LNCaP clone FGC (cell line): ENCODE measurements around the gene COLQ.

Source experiments
- DNase-seq: peaks from one replicate; pipeline ENCODE4 v3.0.0-alpha.2; 2011; ENCODE audit warnings: low read depth
- H3K4me3 ChIP-seq: 2 replicates; pipeline ENCODE4 v1.5.1; 2011; ENCODE audit warnings: mild to moderate bottlenecking, low read depth, low read length, control low read depth
- TF ChIP-seq, protein P1 (sequence below): IDR thresholded peaks from 2 replicates; pipeline ENCODE4 v1.5.1; 2012; ENCODE audit warnings: mild to moderate bottlenecking; ENCODE audit not compliant: control insufficient read depth, insufficient read depth; ENCODE audit errors: extremely low read depth

The COLQ gene

DNA sequence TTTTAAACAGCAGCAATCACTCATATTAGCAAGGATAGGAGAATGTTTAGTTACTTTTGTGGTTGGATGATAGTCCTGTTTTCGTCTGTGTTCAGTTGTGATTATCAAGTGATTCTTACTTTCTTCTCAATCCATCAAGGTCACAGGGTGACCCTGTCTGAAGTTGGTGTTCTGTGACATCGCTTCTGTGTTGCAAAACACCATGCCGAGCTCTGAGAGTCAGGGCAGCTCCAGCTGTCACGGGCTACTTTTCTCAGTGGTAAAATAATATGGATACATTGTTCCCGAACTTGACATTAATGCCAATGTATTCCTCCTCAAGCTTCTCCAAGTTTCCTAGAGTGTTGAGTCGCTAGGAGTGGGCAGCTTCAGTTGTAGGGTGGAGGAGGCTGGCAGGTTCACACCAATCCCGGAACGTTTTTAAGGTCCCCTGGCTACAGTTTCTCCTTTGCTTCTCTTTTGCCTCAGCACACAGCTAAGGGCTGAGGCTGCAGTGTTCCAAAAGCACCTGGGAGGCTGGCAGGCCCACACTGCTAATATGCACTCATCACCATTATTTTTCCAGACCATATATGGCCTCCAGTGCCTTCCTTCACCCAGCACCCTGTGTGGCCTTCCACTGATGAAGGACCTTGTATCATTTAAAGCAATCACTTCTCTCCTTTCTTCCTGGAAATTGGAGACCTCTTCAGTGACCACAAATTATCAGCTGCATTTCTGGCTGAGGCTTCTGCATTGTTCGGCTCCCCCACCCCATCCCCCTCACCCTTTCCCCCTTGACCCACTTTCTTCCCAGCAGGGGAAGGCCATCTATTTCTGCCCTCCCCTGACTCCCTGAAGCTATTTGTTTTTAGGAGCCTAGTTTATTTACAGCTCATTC is 25.8 kb downstream of the COLQ start:
- no peak for DNase-seq
- no peak overlapping the region for H3K4me3 ChIP-seq
- TF ChIP-seq, protein P1, sequence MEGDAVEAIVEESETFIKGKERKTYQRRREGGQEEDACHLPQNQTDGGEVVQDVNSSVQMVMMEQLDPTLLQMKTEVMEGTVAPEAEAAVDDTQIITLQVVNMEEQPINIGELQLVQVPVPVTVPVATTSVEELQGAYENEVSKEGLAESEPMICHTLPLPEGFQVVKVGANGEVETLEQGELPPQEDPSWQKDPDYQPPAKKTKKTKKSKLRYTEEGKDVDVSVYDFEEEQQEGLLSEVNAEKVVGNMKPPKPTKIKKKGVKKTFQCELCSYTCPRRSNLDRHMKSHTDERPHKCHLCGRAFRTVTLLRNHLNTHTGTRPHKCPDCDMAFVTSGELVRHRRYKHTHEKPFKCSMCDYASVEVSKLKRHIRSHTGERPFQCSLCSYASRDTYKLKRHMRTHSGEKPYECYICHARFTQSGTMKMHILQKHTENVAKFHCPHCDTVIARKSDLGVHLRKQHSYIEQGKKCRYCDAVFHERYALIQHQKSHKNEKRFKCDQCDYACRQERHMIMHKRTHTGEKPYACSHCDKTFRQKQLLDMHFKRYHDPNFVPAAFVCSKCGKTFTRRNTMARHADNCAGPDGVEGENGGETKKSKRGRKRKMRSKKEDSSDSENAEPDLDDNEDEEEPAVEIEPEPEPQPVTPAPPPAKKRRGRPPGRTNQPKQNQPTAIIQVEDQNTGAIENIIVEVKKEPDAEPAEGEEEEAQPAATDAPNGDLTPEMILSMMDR = no peak

DNA sequence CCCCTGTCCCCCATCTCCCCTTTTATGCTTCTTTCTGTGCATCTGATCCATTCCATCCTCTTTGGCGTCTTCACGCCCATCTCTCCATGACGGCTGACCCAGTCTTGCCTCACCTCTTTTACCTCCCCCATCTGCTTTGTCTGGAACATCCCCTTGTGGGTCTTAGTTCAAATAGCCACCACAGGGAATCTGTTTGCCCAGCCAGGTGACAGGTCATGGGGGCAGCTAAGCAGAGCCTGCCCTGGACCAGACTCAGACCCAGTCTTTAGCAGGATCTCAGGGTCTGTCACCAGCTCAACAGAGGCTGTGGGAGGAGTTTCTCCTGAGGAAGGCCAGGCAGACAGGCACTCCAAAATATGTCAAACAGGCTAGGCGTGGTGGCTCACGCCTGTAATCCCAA is 28.1 kb downstream of the COLQ start:
- no peak overlapping the region for H3K4me3 ChIP-seq
- TF ChIP-seq, protein P1 = no peak
- no peak for DNase-seq

DNA sequence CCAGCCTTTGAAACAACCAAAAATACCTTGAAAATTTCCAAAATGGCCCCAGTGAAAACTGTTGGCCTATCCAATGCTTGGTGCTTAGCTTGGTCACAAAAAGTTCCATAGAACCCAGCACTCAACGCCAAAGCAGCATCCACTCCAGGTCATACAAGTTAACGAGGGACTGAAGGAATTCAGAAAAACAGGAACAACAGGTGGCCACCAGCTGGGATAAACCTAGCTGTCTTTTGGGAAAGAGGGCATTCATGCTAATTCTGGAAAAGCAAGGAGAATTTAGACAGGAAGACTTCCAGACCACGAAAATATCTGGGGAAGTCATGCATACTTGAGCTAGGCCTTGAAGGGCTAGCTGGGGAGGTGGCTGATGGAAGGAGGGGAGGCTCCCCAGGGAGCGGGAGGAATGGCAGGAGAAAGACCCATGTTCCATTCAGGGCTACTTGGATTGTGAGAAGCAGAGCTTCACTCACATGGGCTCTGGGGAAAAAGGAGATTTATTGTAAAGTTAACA is 28.6 kb downstream of the COLQ start:
- H3K4me3 ChIP-seq = no peak overlapping the region
- DNase-seq = no peak
- TF ChIP-seq, protein P1 = no peak

DNA sequence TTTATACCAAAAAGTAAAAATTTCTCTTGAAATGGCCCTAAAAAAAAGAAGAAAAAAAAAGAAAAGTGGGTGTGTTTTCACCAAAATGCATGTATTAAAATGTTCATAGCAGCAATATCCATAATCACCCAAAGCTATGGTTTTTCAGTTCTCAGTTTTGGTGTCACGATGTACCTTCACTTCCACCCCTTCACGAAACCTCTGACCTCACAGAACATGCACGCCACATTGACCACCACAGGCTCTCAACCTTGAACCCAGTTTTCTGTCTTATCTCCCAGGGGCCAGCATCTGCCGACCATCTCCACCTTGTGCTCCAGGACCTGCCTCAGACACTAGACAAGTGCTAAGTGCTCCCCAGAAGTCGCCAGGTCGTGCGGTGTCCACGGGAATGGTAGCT is 30.4 kb downstream of the COLQ start:
- no peak for DNase-seq
- TF ChIP-seq, protein P1 = no peak
- no peak overlapping the region for H3K4me3 ChIP-seq

DNA sequence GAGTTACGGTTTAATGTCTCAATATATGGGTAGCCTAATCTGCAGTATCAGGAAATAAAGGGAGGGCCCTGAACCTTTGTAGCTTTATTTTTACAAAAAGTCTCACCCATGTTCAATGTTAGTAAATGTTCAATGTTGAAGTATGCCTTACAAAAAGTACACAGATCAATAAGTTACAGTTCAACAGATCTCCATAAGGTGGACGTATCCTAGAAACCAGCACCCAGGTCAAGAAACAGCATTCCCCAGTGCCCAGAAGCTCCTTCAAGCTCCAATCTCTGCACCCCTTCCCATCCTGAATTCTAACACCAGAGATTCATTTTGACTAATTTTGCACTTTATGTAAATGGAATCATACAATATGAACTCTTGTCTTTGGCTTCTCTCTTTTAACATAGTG is 31.3 kb downstream of the COLQ start:
- TF ChIP-seq, protein P1 = no peak
- no peak overlapping the region for H3K4me3 ChIP-seq
- DNase-seq = no peak

DNA sequence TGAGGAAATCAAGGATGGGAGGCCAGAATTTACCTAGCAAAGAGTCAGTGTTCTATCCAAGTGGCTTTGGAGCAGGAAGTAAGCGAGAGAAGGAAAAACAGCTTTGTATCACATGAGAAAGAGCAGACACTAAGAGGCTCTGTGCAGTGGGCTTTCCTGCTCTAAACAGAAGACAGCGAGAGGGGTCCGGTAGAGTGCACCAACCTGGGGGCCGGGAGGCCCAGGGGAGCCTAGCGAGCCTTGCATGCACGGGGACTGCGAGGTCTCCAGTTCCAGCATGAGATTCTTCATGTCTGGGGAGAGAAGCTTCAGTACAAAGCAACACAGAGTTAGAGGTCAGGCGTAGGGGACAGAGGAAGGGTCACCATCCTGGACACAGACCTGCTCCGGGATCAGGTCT is 33.5 kb downstream of the COLQ start:
- DNase-seq = no peak
- TF ChIP-seq, protein P1 = no peak
- no peak overlapping the region for H3K4me3 ChIP-seq
